ENCODE results near the gene C2orf49.

C2orf49 gene

GRCh38 chr2:105378276-105378840 lies 41.0 kb downstream of the C2orf49 start:
- Histone ChIP-seq H3K4me3 (ENCODE audit: low read length) (no peak overlapping the region), H3K27me3 (replicated peaks; ENCODE audit: control insufficient read depth, insufficient read depth, low read length) (no peaks in the 10 kb centered on the region), H3K4me1 (ENCODE audit: control insufficient read depth, insufficient read depth, low read length) (peaks cover 68% of the 10 kb centered on the region), H3K9ac (ENCODE audit: low read length) (peak overlapping the region; percentile 0), H3K9me3 (ENCODE audit: control insufficient read depth, low read length) (no peaks in the 10 kb centered on the region), H3K36me3 (ENCODE audit: control insufficient read depth, insufficient read depth, low read length, severe bottlenecking) (peaks cover 73% of the 10 kb centered on the region)
- DNase-seq (ENCODE audit: low read depth): no peak

DNA sequence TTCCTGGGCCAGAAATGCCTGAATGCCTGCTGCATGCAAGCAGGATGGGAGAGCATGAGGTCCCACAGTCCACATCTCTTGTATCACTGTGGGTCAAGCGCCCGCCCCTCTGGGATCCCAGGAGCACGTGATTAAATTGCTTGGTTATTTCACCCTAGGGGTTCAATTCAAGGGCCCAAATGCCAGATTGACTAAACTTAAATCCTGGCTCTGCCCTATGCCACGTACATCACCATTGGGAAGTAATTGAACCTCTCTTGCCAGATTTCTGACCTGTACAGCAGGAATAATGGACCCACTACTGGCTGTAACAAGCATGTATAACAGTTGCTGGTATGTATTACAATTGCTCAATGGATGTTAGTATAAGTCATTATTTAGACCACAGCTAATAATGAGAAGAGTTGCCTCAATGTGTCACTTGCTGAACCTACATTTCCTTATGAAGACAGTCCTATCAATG lies 41.6 kb downstream of the C2orf49 start:
- no peak overlapping the region for H3K4me3 ChIP-seq (ENCODE audit: low read length)
- H3K9me3 ChIP-seq (ENCODE audit: control insufficient read depth, low read length): no peaks in the 10 kb centered on the region
- H3K4me1 ChIP-seq (ENCODE audit: control insufficient read depth, insufficient read depth, low read length): peaks cover 63% of the 10 kb centered on the region
- DNase-seq (ENCODE audit: low read depth): no peak
- H3K36me3 ChIP-seq (ENCODE audit: control insufficient read depth, insufficient read depth, low read length, severe bottlenecking): peaks cover 75% of the 10 kb centered on the region
- no peak overlapping the region for H3K9ac ChIP-seq (ENCODE audit: low read length)
- no peaks in the 10 kb centered on the region for H3K27me3 ChIP-seq (replicated peaks; ENCODE audit: control insufficient read depth, insufficient read depth, low read length)

DNA sequence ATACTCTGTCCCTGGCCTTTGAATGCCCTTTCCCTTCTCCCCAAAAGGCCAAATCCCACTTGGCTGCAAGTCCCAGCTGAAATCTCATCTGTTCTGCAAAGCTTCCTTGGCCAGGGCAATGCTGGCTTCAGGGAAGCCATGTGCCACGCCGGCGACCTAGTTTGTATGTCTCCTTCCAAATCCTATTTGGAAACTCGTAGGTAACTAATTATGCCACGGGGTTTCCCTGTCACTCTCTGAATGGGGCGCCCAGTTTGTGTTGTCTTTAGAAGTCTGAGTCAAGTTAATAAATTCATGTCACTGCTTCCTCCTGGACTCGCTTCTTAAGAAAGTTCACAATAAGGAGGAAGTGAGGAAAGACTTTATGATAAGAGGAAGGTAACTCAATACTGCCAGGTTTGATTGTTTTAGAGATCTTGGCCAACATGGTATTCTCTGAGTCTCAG lies 42.4 kb downstream of the C2orf49 start:
- no peak for DNase-seq (ENCODE audit: low read depth)
- H3K27me3 ChIP-seq (replicated peaks; ENCODE audit: control insufficient read depth, insufficient read depth, low read length): no peaks in the 10 kb centered on the region
- H3K4me3 ChIP-seq (ENCODE audit: low read length): no peak overlapping the region
- peaks cover 54% of the 10 kb centered on the region for H3K4me1 ChIP-seq (ENCODE audit: control insufficient read depth, insufficient read depth, low read length)
- peaks cover 79% of the 10 kb centered on the region for H3K36me3 ChIP-seq (ENCODE audit: control insufficient read depth, insufficient read depth, low read length, severe bottlenecking)
- H3K9me3 ChIP-seq (ENCODE audit: control insufficient read depth, low read length): no peaks in the 10 kb centered on the region
- peak overlapping the region; percentile 30 for H3K9ac ChIP-seq (ENCODE audit: low read length)

DNA sequence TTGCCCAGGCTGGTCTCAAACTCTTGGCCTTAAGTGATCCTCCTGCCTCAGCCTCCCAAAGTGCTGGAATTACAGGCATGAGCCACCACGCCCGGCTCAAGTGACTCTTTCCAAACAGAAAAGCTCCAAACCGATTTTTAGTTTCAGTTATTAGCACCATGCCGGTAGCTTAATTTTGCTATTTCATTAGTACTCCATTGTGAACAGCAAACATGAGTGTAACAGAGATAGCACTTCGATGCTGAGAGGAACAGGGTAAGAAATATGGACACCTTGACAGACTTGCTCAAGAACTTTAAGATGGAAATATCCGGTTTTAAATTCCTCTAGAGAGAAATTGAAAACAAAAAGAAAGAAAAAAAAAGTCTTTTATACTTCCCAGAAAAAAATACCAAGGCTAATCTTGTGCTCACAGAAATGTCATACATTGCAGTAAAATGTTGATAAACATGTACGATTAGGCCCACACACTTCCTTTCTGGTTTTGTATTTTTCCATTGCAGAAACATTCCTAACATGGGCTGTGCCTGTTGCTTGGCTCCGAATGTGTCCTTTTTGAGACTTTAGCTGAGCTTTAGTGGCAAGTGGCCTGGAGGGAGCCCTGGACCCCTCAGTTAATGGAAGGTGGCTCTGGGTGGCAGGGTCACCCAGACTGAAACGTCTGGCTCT lies 43.2 kb downstream of the C2orf49 start:
- Histone ChIP-seq H3K27me3 (replicated peaks; ENCODE audit: control insufficient read depth, insufficient read depth, low read length) (no peaks in the 10 kb centered on the region), H3K9me3 (ENCODE audit: control insufficient read depth, low read length) (no peaks in the 10 kb centered on the region), H3K4me3 (ENCODE audit: low read length) (no peak overlapping the region), H3K9ac (ENCODE audit: low read length) (peak overlapping the region; percentile 30), H3K4me1 (ENCODE audit: control insufficient read depth, insufficient read depth, low read length) (peaks cover 46% of the 10 kb centered on the region), H3K36me3 (ENCODE audit: control insufficient read depth, insufficient read depth, low read length, severe bottlenecking) (peaks cover 85% of the 10 kb centered on the region)
- DNase-seq (ENCODE audit: low read depth): peak; percentile 72

DNA sequence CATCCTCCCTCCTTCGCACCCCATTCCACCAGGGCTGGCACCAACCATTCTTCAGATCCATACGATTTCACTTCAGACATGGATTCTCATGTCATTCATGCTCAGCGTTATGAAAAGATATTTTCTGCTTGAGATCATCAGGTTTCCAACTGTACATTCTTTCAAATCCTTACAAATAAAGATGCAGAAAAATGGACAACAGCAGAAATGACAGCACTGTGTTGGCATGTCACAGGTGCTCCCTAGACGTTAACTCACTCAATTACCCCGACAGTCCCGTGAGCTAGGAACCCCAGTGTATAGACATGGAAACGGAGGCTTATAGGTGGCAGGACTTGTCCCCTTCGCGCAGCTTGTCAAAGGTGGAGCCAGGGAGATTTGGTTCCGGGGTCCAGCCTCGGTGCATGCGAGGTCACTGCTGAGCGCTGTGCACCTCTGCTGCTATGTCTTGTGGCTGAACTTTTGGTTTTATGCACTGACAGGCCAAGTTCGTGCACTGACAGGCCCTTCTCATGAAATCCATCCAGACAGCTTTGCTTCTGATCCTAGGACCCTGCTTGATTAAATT lies 43.8 kb downstream of the C2orf49 start:
- Histone ChIP-seq H3K27me3 (replicated peaks; ENCODE audit: control insufficient read depth, insufficient read depth, low read length) (no peaks in the 10 kb centered on the region), H3K4me1 (ENCODE audit: control insufficient read depth, insufficient read depth, low read length) (peaks cover 40% of the 10 kb centered on the region), H3K36me3 (ENCODE audit: control insufficient read depth, insufficient read depth, low read length, severe bottlenecking) (peaks cover 85% of the 10 kb centered on the region), H3K4me3 (ENCODE audit: low read length) (no peak overlapping the region), H3K9me3 (ENCODE audit: control insufficient read depth, low read length) (no peaks in the 10 kb centered on the region), H3K9ac (ENCODE audit: low read length) (peak overlapping the region; percentile 30)
- DNase-seq (ENCODE audit: low read depth): no peak

GRCh38 chr2:105382177-105382576 lies 44.8 kb downstream of the C2orf49 start:
- Histone ChIP-seq H3K4me1 (ENCODE audit: control insufficient read depth, insufficient read depth, low read length) (peaks cover 36% of the 10 kb centered on the region), H3K36me3 (ENCODE audit: control insufficient read depth, insufficient read depth, low read length, severe bottlenecking) (peaks cover 81% of the 10 kb centered on the region), H3K4me3 (ENCODE audit: low read length) (no peak overlapping the region), H3K27me3 (replicated peaks; ENCODE audit: control insufficient read depth, insufficient read depth, low read length) (no peaks in the 10 kb centered on the region), H3K9ac (ENCODE audit: low read length) (no peak overlapping the region), H3K9me3 (ENCODE audit: control insufficient read depth, low read length) (no peaks in the 10 kb centered on the region)
- no peak for DNase-seq (ENCODE audit: low read depth)

DNA sequence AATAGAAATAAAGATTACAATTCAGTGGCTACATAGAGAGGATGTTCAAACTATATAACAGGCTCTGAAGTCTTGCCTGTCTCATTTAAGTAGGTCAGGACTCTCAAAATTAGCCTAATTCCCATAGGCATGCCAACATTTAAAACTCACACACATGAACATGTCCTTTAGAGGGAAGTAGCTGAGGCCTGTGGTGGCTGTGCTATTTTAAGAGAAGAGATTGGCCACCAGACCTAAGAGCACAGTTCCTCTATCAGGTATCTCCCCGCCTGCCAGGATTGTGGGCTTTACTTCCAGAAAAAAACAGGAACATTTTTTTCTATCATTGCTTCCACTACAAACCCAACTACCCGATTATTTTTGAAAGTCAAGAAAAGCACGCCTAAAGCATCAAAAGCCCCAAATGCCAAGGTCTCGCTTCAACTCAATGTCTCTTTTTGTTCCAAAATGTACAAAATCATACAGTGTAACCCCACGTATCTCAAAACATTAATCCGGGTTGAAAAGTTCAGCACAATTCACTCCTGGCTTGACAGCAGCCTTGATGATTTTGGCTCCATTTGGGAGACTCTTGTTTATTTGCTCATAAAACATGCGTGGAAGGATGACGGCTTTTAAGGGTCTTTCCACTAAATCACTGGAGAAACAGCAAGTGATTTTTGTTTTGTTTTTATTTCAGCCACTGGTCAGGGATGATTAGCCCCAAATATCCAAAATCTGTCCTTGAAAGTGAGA lies 46.3 kb downstream of the C2orf49 start:
- Histone ChIP-seq H3K9me3 (ENCODE audit: control insufficient read depth, low read length) (no peaks in the 10 kb centered on the region), H3K27me3 (replicated peaks; ENCODE audit: control insufficient read depth, insufficient read depth, low read length) (no peaks in the 10 kb centered on the region), H3K9ac (ENCODE audit: low read length) (no peak overlapping the region), H3K4me3 (ENCODE audit: low read length) (no peak overlapping the region), H3K36me3 (ENCODE audit: control insufficient read depth, insufficient read depth, low read length, severe bottlenecking) (peaks cover 79% of the 10 kb centered on the region), H3K4me1 (ENCODE audit: control insufficient read depth, insufficient read depth, low read length) (peaks cover 41% of the 10 kb centered on the region)
- DNase-seq (ENCODE audit: low read depth): no peak

DNA sequence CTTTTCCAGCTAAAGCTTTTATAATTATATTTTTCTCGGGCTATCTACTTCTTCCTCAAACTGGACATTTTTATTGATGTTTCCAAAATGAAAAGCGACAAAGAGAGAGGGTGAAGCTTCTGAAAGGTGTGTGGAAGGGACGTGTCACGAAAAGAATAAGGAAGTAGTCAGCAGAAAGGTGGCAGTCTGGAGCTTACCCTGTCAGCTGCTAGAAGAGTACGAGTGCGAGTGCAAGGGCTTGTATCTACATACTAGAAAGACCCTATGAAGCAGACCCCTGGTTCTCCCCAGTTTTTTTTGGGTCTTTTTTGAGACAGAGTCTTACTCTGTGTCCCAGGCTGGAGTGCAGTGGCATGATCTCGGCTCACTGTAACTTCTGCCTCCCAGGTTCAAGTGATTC lies 46.9 kb downstream of the C2orf49 start:
- no peaks in the 10 kb centered on the region for H3K9me3 ChIP-seq (ENCODE audit: control insufficient read depth, low read length)
- no peaks in the 10 kb centered on the region for H3K27me3 ChIP-seq (replicated peaks; ENCODE audit: control insufficient read depth, insufficient read depth, low read length)
- no peak for DNase-seq (ENCODE audit: low read depth)
- peaks cover 74% of the 10 kb centered on the region for H3K36me3 ChIP-seq (ENCODE audit: control insufficient read depth, insufficient read depth, low read length, severe bottlenecking)
- peaks cover 39% of the 10 kb centered on the region for H3K4me1 ChIP-seq (ENCODE audit: control insufficient read depth, insufficient read depth, low read length)
- H3K4me3 ChIP-seq (ENCODE audit: low read length): no peak overlapping the region
- no peak overlapping the region for H3K9ac ChIP-seq (ENCODE audit: low read length)

DNA sequence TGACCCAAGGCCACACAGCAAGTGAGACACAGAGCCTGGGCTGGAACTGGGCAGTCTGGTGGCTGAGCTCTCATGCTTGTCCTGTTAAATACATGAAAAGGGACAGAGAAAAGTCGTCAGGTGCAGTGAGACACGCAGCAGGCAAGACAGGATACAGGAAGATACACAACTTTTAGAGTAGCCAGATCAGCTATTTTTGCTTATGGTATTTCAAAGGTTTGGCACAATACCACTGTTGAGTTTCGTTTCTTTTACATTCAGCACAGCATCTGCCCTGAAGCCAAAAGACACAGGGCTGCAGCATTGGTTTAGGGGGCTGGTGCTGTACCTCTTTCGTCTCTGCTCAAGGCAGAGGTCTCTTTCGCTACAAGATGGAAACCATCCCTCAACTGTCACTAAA lies 47.5 kb downstream of the C2orf49 start:
- no peaks in the 10 kb centered on the region for H3K9me3 ChIP-seq (ENCODE audit: control insufficient read depth, low read length)
- DNase-seq (ENCODE audit: low read depth): no peak
- H3K4me1 ChIP-seq (ENCODE audit: control insufficient read depth, insufficient read depth, low read length): peaks cover 39% of the 10 kb centered on the region
- H3K4me3 ChIP-seq (ENCODE audit: low read length): no peak overlapping the region
- H3K36me3 ChIP-seq (ENCODE audit: control insufficient read depth, insufficient read depth, low read length, severe bottlenecking): peaks cover 70% of the 10 kb centered on the region
- H3K9ac ChIP-seq (ENCODE audit: low read length): no peak overlapping the region
- no peaks in the 10 kb centered on the region for H3K27me3 ChIP-seq (replicated peaks; ENCODE audit: control insufficient read depth, insufficient read depth, low read length)

GRCh38 chr2:105385731-105386540 lies 48.6 kb downstream of the C2orf49 start:
- no peak for DNase-seq (ENCODE audit: low read depth)
- no peaks in the 10 kb centered on the region for H3K9me3 ChIP-seq (ENCODE audit: control insufficient read depth, low read length)
- H3K9ac ChIP-seq (ENCODE audit: low read length): no peak overlapping the region
- H3K36me3 ChIP-seq (ENCODE audit: control insufficient read depth, insufficient read depth, low read length, severe bottlenecking): peaks cover 62% of the 10 kb centered on the region
- no peaks in the 10 kb centered on the region for H3K27me3 ChIP-seq (replicated peaks; ENCODE audit: control insufficient read depth, insufficient read depth, low read length)
- H3K4me3 ChIP-seq (ENCODE audit: low read length): no peak overlapping the region
- peaks cover 28% of the 10 kb centered on the region for H3K4me1 ChIP-seq (ENCODE audit: control insufficient read depth, insufficient read depth, low read length)

All from adipocyte (in vitro differentiated cells).